HL-60 (cell line): ENCODE results near the gene GNAI2.

Source experiments
- DNase-seq, 2 experiments: peaks; one replicate each; pipeline ENCODE4 v3.0.0-alpha.2; 2010 to 2020; ENCODE audit warnings: low read depth in 1 of 2, low spot score in 1 of 2
- H3K27ac ChIP-seq: fragments of 250-450 bp; sonication (Bioruptor Pico); replicated peaks from 2 replicates; pipeline ENCODE4 v1.5.1; 2020; ENCODE audit warnings: mild to moderate bottlenecking, moderate library complexity
- H3K27me3 ChIP-seq: fragments of 250-450 bp; sonication (Bioruptor Pico); 2 replicates; pipeline ENCODE4 v1.5.1; 2021; ENCODE audit warnings: mild to moderate bottlenecking, moderate library complexity; ENCODE audit not compliant: insufficient read depth, poor library complexity, severe bottlenecking
- H3K4me3 ChIP-seq: replicated peaks from 2 replicates; pipeline ENCODE4 v1.5.1; 2011; ENCODE audit warnings: mild to moderate bottlenecking, control low read depth, low read length; ENCODE audit not compliant: insufficient read depth
- GABPA ChIP-seq: IDR thresholded peaks from 2 replicates; pipeline ENCODE4 v1.6.1; 2012; ENCODE audit warnings: low read depth
- POLR2AphosphoS5 ChIP-seq: IDR thresholded peaks from 2 replicates; pipeline ENCODE4 v1.6.1; 2012; ENCODE audit warnings: low read depth
- SPI1 ChIP-seq: IDR thresholded peaks from 2 replicates; pipeline ENCODE4 v1.6.1; 2012; ENCODE audit warnings: low read depth, mild to moderate bottlenecking, borderline replicate concordance
- TF ChIP-seq, protein P1 (sequence below): IDR thresholded peaks from 2 replicates; pipeline ENCODE4 v1.6.1; 2012; ENCODE audit warnings: low read depth; ENCODE audit not compliant: insufficient replicate concordance
- TF ChIP-seq, protein P2 (sequence below): IDR thresholded peaks from one replicate; pipeline ENCODE4 v1.5.1; 2011; ENCODE audit warnings: low read length, control low read depth, inconsistent platforms; ENCODE audit not compliant: insufficient read depth

GNAI2 gene

DNA sequence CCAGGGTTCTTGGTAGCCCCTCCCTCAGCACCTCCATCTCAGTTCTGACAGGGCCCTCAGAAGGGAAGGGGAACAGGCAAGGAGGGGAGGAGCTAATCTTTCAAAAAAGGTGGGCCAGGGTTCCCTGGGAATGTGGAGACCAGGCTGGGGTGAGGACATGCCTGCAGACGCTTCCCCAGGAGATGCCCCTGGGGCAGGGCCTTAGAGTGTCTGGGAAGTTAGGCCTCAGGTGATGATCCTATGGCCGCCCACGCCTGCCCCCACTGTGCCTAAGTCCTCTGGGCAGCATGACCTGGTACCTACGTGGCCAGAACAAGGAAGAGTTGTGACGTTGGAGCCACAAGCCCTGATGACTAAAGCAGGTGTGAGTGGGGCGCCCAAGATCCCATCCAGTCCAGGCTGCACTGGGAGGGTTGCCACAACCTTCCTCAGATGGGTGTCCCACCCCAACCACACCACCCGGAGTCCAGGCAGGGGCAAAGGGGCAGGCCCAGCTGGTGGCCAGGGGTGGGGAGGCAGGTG lies 29.0 kb downstream of the GNAI2 start:
- Histone ChIP-seq H3K27ac (no peak overlapping the region), H3K4me3 (no peak overlapping the region), H3K27me3 (peaks cover 16% of the 10 kb centered on the region)
- DNase-seq = no peak
- TF ChIP-seq POLR2AphosphoS5 (no peak), GABPA (no peak), SPI1 (no peak)
- TF ChIP-seq, protein P1, sequence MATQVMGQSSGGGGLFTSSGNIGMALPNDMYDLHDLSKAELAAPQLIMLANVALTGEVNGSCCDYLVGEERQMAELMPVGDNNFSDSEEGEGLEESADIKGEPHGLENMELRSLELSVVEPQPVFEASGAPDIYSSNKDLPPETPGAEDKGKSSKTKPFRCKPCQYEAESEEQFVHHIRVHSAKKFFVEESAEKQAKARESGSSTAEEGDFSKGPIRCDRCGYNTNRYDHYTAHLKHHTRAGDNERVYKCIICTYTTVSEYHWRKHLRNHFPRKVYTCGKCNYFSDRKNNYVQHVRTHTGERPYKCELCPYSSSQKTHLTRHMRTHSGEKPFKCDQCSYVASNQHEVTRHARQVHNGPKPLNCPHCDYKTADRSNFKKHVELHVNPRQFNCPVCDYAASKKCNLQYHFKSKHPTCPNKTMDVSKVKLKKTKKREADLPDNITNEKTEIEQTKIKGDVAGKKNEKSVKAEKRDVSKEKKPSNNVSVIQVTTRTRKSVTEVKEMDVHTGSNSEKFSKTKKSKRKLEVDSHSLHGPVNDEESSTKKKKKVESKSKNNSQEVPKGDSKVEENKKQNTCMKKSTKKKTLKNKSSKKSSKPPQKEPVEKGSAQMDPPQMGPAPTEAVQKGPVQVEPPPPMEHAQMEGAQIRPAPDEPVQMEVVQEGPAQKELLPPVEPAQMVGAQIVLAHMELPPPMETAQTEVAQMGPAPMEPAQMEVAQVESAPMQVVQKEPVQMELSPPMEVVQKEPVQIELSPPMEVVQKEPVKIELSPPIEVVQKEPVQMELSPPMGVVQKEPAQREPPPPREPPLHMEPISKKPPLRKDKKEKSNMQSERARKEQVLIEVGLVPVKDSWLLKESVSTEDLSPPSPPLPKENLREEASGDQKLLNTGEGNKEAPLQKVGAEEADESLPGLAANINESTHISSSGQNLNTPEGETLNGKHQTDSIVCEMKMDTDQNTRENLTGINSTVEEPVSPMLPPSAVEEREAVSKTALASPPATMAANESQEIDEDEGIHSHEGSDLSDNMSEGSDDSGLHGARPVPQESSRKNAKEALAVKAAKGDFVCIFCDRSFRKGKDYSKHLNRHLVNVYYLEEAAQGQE = no peak
- TF ChIP-seq, protein P2, sequence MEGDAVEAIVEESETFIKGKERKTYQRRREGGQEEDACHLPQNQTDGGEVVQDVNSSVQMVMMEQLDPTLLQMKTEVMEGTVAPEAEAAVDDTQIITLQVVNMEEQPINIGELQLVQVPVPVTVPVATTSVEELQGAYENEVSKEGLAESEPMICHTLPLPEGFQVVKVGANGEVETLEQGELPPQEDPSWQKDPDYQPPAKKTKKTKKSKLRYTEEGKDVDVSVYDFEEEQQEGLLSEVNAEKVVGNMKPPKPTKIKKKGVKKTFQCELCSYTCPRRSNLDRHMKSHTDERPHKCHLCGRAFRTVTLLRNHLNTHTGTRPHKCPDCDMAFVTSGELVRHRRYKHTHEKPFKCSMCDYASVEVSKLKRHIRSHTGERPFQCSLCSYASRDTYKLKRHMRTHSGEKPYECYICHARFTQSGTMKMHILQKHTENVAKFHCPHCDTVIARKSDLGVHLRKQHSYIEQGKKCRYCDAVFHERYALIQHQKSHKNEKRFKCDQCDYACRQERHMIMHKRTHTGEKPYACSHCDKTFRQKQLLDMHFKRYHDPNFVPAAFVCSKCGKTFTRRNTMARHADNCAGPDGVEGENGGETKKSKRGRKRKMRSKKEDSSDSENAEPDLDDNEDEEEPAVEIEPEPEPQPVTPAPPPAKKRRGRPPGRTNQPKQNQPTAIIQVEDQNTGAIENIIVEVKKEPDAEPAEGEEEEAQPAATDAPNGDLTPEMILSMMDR = no peak

DNA sequence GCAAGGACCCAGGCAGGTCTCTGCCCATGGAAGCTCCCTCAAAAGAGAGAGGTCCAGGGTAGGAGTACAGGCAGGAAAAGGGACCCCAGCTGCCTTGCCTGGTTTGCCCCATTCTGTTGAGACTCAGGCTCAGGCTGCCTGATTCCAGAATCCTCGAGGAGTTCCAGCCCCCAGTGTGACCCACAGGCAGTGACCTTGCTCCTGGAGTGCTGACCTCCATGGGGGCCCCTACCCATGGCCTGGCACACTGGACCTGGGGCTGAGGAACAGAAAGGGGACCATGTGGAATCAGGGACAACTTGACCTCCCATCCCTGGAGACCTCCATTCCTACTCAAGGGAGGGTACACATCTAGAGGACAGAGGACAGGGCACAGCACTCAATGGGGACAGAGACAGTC lies 29.6 kb downstream of the GNAI2 start:
- peaks cover 16% of the 10 kb centered on the region for H3K27me3 ChIP-seq
- no peak for DNase-seq
- H3K27ac ChIP-seq = no peak overlapping the region
- TF ChIP-seq, protein P1 = no peak
- no peak for TF ChIP-seq GABPA
- TF ChIP-seq SPI1 = no peak
- no peak for TF ChIP-seq POLR2AphosphoS5
- TF ChIP-seq, protein P2 = no peak
- no peak overlapping the region for H3K4me3 ChIP-seq

- TF ChIP-seq GABPA (no peak), SPI1 (no peak), POLR2AphosphoS5 (no peak)
- TF ChIP-seq, protein P1 = no peak
- TF ChIP-seq, protein P2 = no peak
- no peak for DNase-seq
These were observed 30.0 kb downstream of the GNAI2 start for GRCh38 chr3:50266017-50266416.

More at GRCh38 chr3:50266017-50266416, 30.0 kb downstream of the GNAI2 start:
- Histone ChIP-seq H3K4me3 (no peak overlapping the region), H3K27ac (no peak overlapping the region), H3K27me3 (peaks cover 16% of the 10 kb centered on the region)
